ENCODE data around the gene TTC28. TPM values are rescaled to one million over a fixed set of nuclear protein-coding genes. Genes with fewer than 3 reads are reported as not detected.
"Not testable (repeated sequence)": the region's sequence is repeated elsewhere in the genome, so short reads cannot be mapped to it uniquely, and the experiment has no call there.

Gene TTC28
- total RNA-seq, 2 donors from 2014 or later: 5.7 to 6.0 TPM

GRCh38 chr22:28395920-28396753 is 283.5 kb downstream of the TTC28 start:
- ATAC-seq (peak; percentile 86 to 93), DNase-seq (ENCODE audit: low spot score) (no peak)
- peaks cover 15 to 21% of the 10 kb centered on the region in 2 donors for H3K27me3 Mint-ChIP-seq
- H3K27ac Mint-ChIP-seq: peak overlapping the region; percentile 71 to 91
- peak overlapping the region; percentile 47 for H3K4me3 Mint-ChIP-seq
- H3K4me1 Mint-ChIP-seq (ENCODE audit: low read depth in 2 of 2): peaks cover 0 to 39% of the 10 kb centered on the region in 2 donors
- peaks cover 6% of the 10 kb centered on the region for H3K36me3 Mint-ChIP-seq
- H3K9me3 Mint-ChIP-seq: peaks cover 3% of the 10 kb centered on the region

- DNase-seq (ENCODE audit: low spot score) (no peak), ATAC-seq (no peak)
- Mint-ChIP-seq H3K27ac (peak overlapping the region; percentile 71 to 91), H3K4me1 (ENCODE audit: low read depth in 2 of 2) (peaks cover 0 to 34% of the 10 kb centered on the region in 2 donors), H3K36me3 (peaks cover 6% of the 10 kb centered on the region), H3K27me3 (peaks cover 15 to 18% of the 10 kb centered on the region in 2 donors), H3K4me3 (peak overlapping the region; percentile 47), H3K9me3 (peaks cover 3% of the 10 kb centered on the region)
Observed at GRCh38 chr22:28395520-28395919, 284.1 kb downstream of the TTC28 start.

- Mint-ChIP-seq H3K36me3 (peaks cover 6% of the 10 kb centered on the region), H3K27me3 (peaks cover 9 to 14% of the 10 kb centered on the region in 2 donors), H3K9me3 (peaks cover 3% of the 10 kb centered on the region), H3K4me1 (ENCODE audit: low read depth in 2 of 2) (peaks cover 0 to 34% of the 10 kb centered on the region in 2 donors), H3K27ac (peak overlapping the region; percentile 60 to 91), H3K4me3 (peak overlapping the region; percentile 19)
- no peak for ATAC-seq
- DNase-seq (ENCODE audit: low spot score): no peak
Observed at GRCh38 chr22:28394513-28395110, 285.0 kb downstream of the TTC28 start.

- ATAC-seq: no peak
- DNase-seq (ENCODE audit: low spot score): no peak
- Mint-ChIP-seq H3K27me3 (peaks cover 0 to 10% of the 10 kb centered on the region in 2 donors), H3K36me3 (no peaks in the 10 kb centered on the region), H3K4me3 (no peak overlapping the region), H3K27ac (no peak overlapping the region), H3K4me1 (ENCODE audit: low read depth in 2 of 2) (peaks cover 7 to 13% of the 10 kb centered on the region in 2 donors), H3K9me3 (no peaks in the 10 kb centered on the region)
Observed at GRCh38 chr22:28381429-28382167, 298.0 kb downstream of the TTC28 start.

GRCh38 chr22:28379951-28380350 is 299.7 kb downstream of the TTC28 start:
- no peak for DNase-seq (ENCODE audit: low spot score)
- ATAC-seq: no peak
- H3K36me3 Mint-ChIP-seq: no peaks in the 10 kb centered on the region
- no peaks in the 10 kb centered on the region for H3K9me3 Mint-ChIP-seq
- peaks cover 7 to 16% of the 10 kb centered on the region in 2 donors for H3K4me1 Mint-ChIP-seq (ENCODE audit: low read depth in 2 of 2)
- H3K27me3 Mint-ChIP-seq: peaks cover 5 to 7% of the 10 kb centered on the region in 2 donors
- peak overlapping the region; percentile 2 for H3K4me3 Mint-ChIP-seq
- peak overlapping the region in 1 of 2 donors; percentile 21 for H3K27ac Mint-ChIP-seq

- Mint-ChIP-seq H3K9me3 (no peaks in the 10 kb centered on the region), H3K4me1 (ENCODE audit: low read depth in 2 of 2) (peaks cover 7 to 16% of the 10 kb centered on the region in 2 donors), H3K27me3 (peaks cover 5 to 7% of the 10 kb centered on the region in 2 donors), H3K36me3 (no peaks in the 10 kb centered on the region), H3K4me3 (peak overlapping the region; percentile 2), H3K27ac (peak overlapping the region; percentile 1 to 73)
- DNase-seq (ENCODE audit: low spot score): no peak
- ATAC-seq: peak; percentile 50 to 81
Observed at GRCh38 chr22:28379075-28379779, 300.4 kb downstream of the TTC28 start.

- Mint-ChIP-seq H3K9me3 (no peaks in the 10 kb centered on the region), H3K27me3 (peaks cover 6 to 12% of the 10 kb centered on the region in 2 donors), H3K4me1 (ENCODE audit: low read depth in 2 of 2) (peaks cover 7 to 28% of the 10 kb centered on the region in 2 donors), H3K4me3 (no peak overlapping the region), H3K27ac (peak overlapping the region in 1 of 2 donors; percentile 42), H3K36me3 (no peaks in the 10 kb centered on the region)
- ATAC-seq (no peak), DNase-seq (ENCODE audit: low spot score) (no peak)
Observed at GRCh38 chr22:28375761-28376534, 303.7 kb downstream of the TTC28 start.

- DNase-seq (ENCODE audit: low spot score): no peak
- peak in 1 of 2 donors; percentile 54 for ATAC-seq
- Mint-ChIP-seq H3K27ac (peak overlapping the region in 1 of 2 donors; percentile 68), H3K4me3 (peak overlapping the region; percentile 25), H3K4me1 (ENCODE audit: low read depth in 2 of 2) (peaks cover 9 to 30% of the 10 kb centered on the region in 2 donors), H3K27me3 (peaks cover 4 to 12% of the 10 kb centered on the region in 2 donors), H3K36me3 (no peaks in the 10 kb centered on the region), H3K9me3 (no peaks in the 10 kb centered on the region)
Observed at GRCh38 chr22:28373831-28374230, 305.8 kb downstream of the TTC28 start.

GRCh38 chr22:28369854-28370253 is 309.8 kb downstream of the TTC28 start:
- DNase-seq (ENCODE audit: low spot score) (no peak), ATAC-seq (peak; percentile 64 to 82)
- Mint-ChIP-seq H3K27me3 (peaks cover 14 to 30% of the 10 kb centered on the region in 2 donors), H3K27ac (no peak overlapping the region), H3K9me3 (peaks cover 3% of the 10 kb centered on the region), H3K4me1 (ENCODE audit: low read depth in 2 of 2) (peaks cover 6 to 20% of the 10 kb centered on the region in 2 donors), H3K4me3 (no peak overlapping the region), H3K36me3 (peaks cover 19% of the 10 kb centered on the region)

- DNase-seq (ENCODE audit: low spot score) (no peak), ATAC-seq (no peak)
- Mint-ChIP-seq H3K4me3 (no peak overlapping the region), H3K9me3 (peaks cover 10% of the 10 kb centered on the region), H3K4me1 (ENCODE audit: low read depth in 2 of 2) (peaks cover 6 to 8% of the 10 kb centered on the region in 2 donors), H3K27ac (no peak overlapping the region), H3K36me3 (peaks cover 27% of the 10 kb centered on the region), H3K27me3 (peaks cover 19 to 30% of the 10 kb centered on the region in 2 donors)
Observed at GRCh38 chr22:28366856-28367255, 312.8 kb downstream of the TTC28 start.

- Mint-ChIP-seq H3K4me3 (no peak overlapping the region), H3K36me3 (peaks cover 27% of the 10 kb centered on the region), H3K4me1 (ENCODE audit: low read depth in 2 of 2) (peaks cover 6 to 14% of the 10 kb centered on the region in 2 donors), H3K27ac (no peak overlapping the region), H3K9me3 (peaks cover 10% of the 10 kb centered on the region), H3K27me3 (peaks cover 19 to 30% of the 10 kb centered on the region in 2 donors)
- DNase-seq (ENCODE audit: low spot score) (no peak), ATAC-seq (no peak)
Observed at GRCh38 chr22:28365371-28365770, 314.3 kb downstream of the TTC28 start.

- peaks cover 10% of the 10 kb centered on the region for H3K9me3 Mint-ChIP-seq
- not testable (repeated sequence) for H3K4me3 Mint-ChIP-seq; ATAC-seq; H3K4me1 Mint-ChIP-seq (ENCODE audit: low read depth in 2 of 2); DNase-seq (ENCODE audit: low spot score); H3K27ac Mint-ChIP-seq
- peaks cover 21 to 30% of the 10 kb centered on the region in 2 donors for H3K27me3 Mint-ChIP-seq
- peaks cover 27% of the 10 kb centered on the region for H3K36me3 Mint-ChIP-seq
Observed at GRCh38 chr22:28364105-28364504, 315.5 kb downstream of the TTC28 start.
